ENCODE data around the gene OR6S1.

The OR6S1 gene

GRCh38 chr14:20641591-20641990 lies at the start of gene OR6S1:
OR6S1 (minus strand) TSS chr14:20641691; CDS start chr14:20641691, 0 bp downstream.
- no peak for DNase-seq (ENCODE audit: low read depth in 2 of 3, low spot score in 2 of 3)

GRCh38 chr14:20690848-20691640 lies 49.6 kb upstream of the OR6S1 start:
- no peak for DNase-seq (ENCODE audit: low read depth in 2 of 3, low spot score in 2 of 3)

- DNase-seq (ENCODE audit: low read depth in 2 of 3, low spot score in 2 of 3), result no peak
Observed at GRCh38 chr14:20688167-20688839, 46.8 kb upstream of the OR6S1 start, which contains the start of gene ANG. ANG (plus strand) TSS chr14:20688764; CDS start chr14:20693565, 4,801 bp downstream.

- no peak for DNase-seq (ENCODE audit: low read depth in 2 of 3, low spot score in 2 of 3)
Observed at GRCh38 chr14:20687362-20688166, 46.1 kb upstream of the OR6S1 start.

GRCh38 chr14:20686386-20687143 lies 45.1 kb upstream of the OR6S1 start:
- no peak for DNase-seq (ENCODE audit: low read depth in 2 of 3, low spot score in 2 of 3)

GRCh38 chr14:20684662-20685456 lies 43.4 kb upstream of the OR6S1 start:
- DNase-seq (ENCODE audit: low read depth in 2 of 3, low spot score in 2 of 3), result no peak

- peak; percentile 62 to 94 (median 82) for DNase-seq (ENCODE audit: low read depth in 2 of 3, low spot score in 2 of 3)
Observed at GRCh38 chr14:20683891-20684661, 42.6 kb upstream of the OR6S1 start, which contains the start of gene RNASE4. RNASE4 (plus strand) TSS chr14:20684560; CDS start chr14:20699372, 14,812 bp downstream.

GRCh38 chr14:20683125-20683890 lies 41.8 kb upstream of the OR6S1 start:
- DNase-seq (ENCODE audit: low read depth in 2 of 3, low spot score in 2 of 3), result peak; percentile 55 to 78 (median 60)

- peak; percentile 52 to 55 (median 55) for DNase-seq (ENCODE audit: low read depth in 2 of 3, low spot score in 2 of 3)
Observed at GRCh38 chr14:20682435-20683124, 41.1 kb upstream of the OR6S1 start.

- no peak for DNase-seq (ENCODE audit: low read depth in 2 of 3, low spot score in 2 of 3)
Observed at GRCh38 chr14:20682127-20682434, 40.6 kb upstream of the OR6S1 start.

GRCh38 chr14:20681348-20682126 lies 40.0 kb upstream of the OR6S1 start:
- peak; percentile 78 to 95 (median 92) for DNase-seq (ENCODE audit: low read depth in 2 of 3, low spot score in 2 of 3)

- no peak for DNase-seq (ENCODE audit: low read depth in 2 of 3, low spot score in 2 of 3)
Observed at GRCh38 chr14:20680843-20681347, 39.4 kb upstream of the OR6S1 start.

GRCh38 chr14:20680363-20680762 lies 38.9 kb upstream of the OR6S1 start:
- no peak for DNase-seq (ENCODE audit: low read depth in 2 of 3, low spot score in 2 of 3)

GRCh38 chr14:20679907-20680306 lies 38.4 kb upstream of the OR6S1 start:
- no peak for DNase-seq (ENCODE audit: low read depth in 2 of 3, low spot score in 2 of 3)

- no peak for DNase-seq (ENCODE audit: low read depth in 2 of 3, low spot score in 2 of 3)
Observed at GRCh38 chr14:20676072-20676471, 34.6 kb upstream of the OR6S1 start.

GRCh38 chr14:20675669-20676068 lies 34.2 kb upstream of the OR6S1 start:
- no peak for DNase-seq (ENCODE audit: low read depth in 2 of 3, low spot score in 2 of 3)
